GM12874 (cell line): ENCODE results near the gene PTPRD.

Source experiments
- TF ChIP-seq, protein P1 (sequence below): IDR thresholded peaks from 2 replicates; pipeline ENCODE4 v1.5.1; 2011; ENCODE audit warnings: low read depth, mild to moderate bottlenecking, control low read depth, low read length, moderate library complexity; ENCODE audit not compliant: insufficient read depth

PTPRD gene

DNA sequence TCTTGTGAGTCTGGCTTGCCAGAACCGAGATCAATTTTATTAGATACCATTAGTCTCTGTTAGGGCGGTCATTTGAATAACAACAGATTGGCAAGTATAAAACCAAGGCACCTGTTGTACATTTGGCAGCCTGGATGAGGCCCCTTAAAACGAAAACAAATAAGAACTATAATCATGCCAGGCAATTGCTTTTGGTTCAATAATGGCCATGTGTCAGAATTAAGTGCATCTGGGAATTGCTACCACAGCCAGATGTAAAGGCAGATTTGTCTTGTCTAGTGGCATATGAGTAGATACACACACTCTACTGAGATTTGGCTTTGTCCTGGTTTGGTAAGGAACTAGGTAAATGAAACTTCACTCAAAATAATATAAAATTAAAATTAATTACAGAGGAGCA lies 1767.0 kb downstream of the PTPRD start:
- TF ChIP-seq, protein P1, sequence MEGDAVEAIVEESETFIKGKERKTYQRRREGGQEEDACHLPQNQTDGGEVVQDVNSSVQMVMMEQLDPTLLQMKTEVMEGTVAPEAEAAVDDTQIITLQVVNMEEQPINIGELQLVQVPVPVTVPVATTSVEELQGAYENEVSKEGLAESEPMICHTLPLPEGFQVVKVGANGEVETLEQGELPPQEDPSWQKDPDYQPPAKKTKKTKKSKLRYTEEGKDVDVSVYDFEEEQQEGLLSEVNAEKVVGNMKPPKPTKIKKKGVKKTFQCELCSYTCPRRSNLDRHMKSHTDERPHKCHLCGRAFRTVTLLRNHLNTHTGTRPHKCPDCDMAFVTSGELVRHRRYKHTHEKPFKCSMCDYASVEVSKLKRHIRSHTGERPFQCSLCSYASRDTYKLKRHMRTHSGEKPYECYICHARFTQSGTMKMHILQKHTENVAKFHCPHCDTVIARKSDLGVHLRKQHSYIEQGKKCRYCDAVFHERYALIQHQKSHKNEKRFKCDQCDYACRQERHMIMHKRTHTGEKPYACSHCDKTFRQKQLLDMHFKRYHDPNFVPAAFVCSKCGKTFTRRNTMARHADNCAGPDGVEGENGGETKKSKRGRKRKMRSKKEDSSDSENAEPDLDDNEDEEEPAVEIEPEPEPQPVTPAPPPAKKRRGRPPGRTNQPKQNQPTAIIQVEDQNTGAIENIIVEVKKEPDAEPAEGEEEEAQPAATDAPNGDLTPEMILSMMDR, result no peak

DNA sequence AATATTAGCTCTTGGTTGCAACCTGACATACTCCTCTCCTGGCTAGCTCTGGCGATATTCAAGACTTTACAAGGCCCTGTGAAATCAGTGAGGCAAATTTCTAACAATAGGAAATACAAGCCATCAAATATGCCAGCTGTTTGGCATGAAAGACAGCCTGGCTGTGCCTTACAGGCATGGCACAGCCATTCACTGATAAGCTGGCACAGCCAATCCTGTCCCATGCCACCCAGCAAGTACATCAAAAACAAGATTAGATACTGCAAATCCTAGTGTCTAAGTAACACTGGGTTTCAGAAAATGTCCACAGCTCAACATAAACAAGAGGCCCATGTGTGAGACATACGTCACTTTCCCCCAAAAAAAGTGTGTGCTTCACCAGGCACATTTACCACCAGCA lies 1767.4 kb downstream of the PTPRD start:
- TF ChIP-seq, protein P1, result no peak

DNA sequence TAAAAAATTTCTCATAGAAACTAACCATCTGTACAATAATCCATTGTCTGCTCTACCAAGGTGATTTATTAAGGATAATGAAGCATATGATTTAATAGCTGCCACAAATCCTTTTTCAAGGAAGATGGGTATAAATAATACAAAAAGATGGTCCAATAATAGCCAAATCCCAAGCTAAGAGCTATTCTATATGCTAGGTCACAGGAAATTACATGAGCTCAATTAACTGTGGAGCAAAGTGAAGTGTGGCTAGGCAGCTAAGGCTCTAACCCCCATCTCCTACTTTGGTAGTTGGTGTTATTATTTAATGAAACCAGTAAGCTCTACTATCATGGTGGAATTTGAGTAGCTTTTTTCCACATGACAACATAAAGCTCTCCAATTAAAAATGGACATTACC lies 1768.3 kb downstream of the PTPRD start:
- TF ChIP-seq, protein P1, result no peak

DNA sequence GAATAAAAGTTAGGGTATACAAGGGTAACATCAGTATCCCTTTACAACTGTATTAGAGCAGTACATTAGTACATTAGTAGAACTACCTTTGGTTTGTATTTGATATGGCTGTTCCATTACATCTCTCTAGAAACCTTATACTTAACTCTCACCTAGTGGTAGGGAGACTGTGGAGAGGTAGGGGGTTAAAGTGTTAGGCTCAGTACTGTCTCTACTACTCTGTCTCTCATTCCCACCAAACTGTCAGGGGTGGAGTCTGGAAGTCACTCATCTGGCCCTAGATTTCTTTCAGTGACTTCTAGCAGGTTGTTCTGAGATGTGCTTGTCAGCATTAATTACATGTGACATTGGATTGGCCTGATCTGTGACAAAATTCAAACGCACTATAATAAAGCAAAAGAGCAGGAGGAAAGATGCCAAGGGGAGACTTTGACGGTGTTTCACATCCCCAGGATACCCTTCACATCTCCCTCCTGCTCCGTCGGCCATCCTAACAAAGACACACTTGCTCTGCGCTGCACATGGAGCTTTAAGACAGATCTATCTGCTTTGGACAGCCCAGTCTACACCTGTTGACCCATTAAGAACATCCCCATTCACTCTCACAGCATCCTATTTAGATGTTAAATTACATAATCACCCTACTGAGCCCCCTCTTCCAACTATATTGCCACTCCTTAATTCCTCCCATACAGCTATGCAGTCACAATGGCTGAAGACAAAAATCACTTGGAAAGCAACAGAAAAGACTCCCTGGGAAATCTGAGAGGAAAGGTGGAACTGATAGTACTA lies 1770.2 kb downstream of the PTPRD start:
- TF ChIP-seq, protein P1, result no peak

DNA sequence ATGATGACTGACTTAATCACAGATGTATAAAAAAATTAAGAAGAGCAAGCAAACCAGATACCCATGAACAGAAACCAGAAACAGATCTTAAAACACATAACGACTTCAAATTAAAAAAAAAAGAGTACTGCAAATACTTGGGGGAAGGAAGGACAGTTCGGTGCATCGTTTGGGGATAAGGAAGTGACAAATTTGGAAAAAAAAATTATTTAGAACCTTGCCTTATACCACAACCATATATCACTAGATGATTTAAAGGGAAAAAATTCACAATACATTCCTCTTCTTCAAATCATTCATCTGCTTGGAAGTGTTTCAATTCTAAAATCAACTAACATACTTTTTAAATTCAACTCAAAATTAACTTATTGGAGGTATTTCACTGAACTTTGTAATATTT lies 1774.7 kb downstream of the PTPRD start:
- TF ChIP-seq, protein P1, result no peak

DNA sequence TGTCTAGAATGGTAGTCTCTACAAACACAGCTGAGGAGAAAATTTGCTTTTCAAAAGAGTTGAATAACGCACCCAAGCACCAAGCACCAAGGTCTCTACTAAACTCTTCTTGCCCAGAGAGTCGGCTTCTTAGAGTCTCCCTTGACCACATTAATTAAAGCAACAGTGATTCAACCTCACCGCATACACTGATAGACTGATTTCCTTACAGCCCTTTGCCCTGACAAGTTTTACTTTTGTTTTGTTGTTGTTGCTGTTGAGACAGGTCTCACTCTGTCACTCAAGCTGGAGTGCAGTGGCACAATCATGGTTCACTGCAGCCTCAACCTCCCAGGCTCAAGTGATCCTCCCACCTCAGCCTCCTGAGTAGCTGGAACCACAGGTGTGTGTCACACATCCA lies 1777.5 kb downstream of the PTPRD start:
- TF ChIP-seq, protein P1, result no peak

DNA sequence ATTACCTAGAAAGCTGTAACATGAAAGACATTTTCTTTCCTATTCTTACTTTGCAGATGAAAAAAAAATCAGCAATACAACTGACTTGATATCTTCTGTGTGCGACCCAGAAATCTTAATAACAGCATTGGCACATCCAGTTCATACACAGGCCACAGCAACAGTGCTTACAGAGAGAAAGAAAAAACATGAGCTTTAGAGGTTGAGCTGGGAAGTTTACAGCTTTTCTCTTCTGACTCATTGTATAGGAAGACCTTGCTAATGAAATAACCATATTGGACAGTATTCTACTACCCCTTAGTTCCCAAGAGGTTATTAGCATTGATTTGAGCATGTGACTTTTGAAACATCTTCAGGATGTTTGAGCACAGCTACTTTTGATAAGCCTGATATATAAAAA lies 1779.8 kb downstream of the PTPRD start:
- TF ChIP-seq, protein P1, result no peak

DNA sequence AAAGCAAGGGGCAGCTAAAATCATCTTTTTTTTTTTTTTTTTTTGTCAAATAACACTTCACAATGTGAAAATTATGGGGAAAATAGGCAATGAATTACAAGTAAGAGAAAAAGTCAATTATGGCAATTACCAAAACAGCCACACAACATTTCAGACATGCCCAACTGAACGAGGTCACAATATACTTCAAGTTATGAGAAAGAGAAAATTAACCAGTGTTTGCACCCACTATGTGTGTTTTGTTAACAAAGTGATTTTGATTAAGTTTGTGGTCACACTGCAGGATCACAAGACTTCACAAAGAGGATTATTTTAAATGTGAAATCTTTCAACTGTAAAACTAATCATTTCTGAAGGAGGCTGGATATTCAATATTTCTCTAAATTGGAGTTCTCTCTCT lies 1780.4 kb downstream of the PTPRD start:
- TF ChIP-seq, protein P1, result no peak
